HL-60/S4 treated with phorbol 12-myristate 13-acetate at 8.2 ng/mL for 4 days and 3 days (cell line): Measurements from ENCODE around the gene NEDD9.

Experiments
- in situ Hi-C: fragments of 300-500 bp; cut with MboI; formaldehyde crosslinking; loops from 2 replicates; pipeline ENCODE4 v1.15.0; 2022; ENCODE audit warnings: low sequenced_read_pairs

Gene NEDD9

GRCh38 chr6:11203306-11204004, 29.0 kb downstream of the NEDD9 start:
- in situ Hi-C loops = no loop called here

- in situ Hi-C loops = no loop called here
Observed at GRCh38 chr6:11202513-11203305, 29.8 kb downstream of the NEDD9 start.

- in situ Hi-C loops = no loop called here
Observed at GRCh38 chr6:11201772-11202512, 30.5 kb downstream of the NEDD9 start.

GRCh38 chr6:11201015-11201414, 31.5 kb downstream of the NEDD9 start:
- in situ Hi-C loops = no loop called here

- in situ Hi-C loops = no loop called here
Observed at GRCh38 chr6:11200356-11200755, 32.1 kb downstream of the NEDD9 start.

GRCh38 chr6:11198663-11199603, 33.5 kb downstream of the NEDD9 start:
- in situ Hi-C loops = no loop called here

GRCh38 chr6:11197850-11198249, 34.6 kb downstream of the NEDD9 start:
- in situ Hi-C loops = no loop called here

GRCh38 chr6:11197175-11197536, 35.3 kb downstream of the NEDD9 start:
- in situ Hi-C loops = no loop called here

GRCh38 chr6:11196511-11197174, 35.8 kb downstream of the NEDD9 start:
- in situ Hi-C loops = no loop called here

- in situ Hi-C loops = no loop called here
Observed at GRCh38 chr6:11194356-11195218, 37.9 kb downstream of the NEDD9 start.

- in situ Hi-C loops = no loop called here
Observed at GRCh38 chr6:11193434-11193833, 39.0 kb downstream of the NEDD9 start.

GRCh38 chr6:11192167-11192566, 40.3 kb downstream of the NEDD9 start:
- in situ Hi-C loops = no loop called here

GRCh38 chr6:11190625-11191245, 41.7 kb downstream of the NEDD9 start:
- in situ Hi-C loops = no loop called here

- in situ Hi-C loops = no loop called here
Observed at GRCh38 chr6:11189865-11190624, 42.4 kb downstream of the NEDD9 start.

GRCh38 chr6:11188161-11188915, 44.1 kb downstream of the NEDD9 start:
- in situ Hi-C loops = no loop called here

- in situ Hi-C loops = no loop called here
Observed at GRCh38 chr6:11187301-11187700, 45.2 kb downstream of the NEDD9 start.

GRCh38 chr6:11185204-11185842, 47.1 kb downstream of the NEDD9 start:
- in situ Hi-C loops = no loop called here
